AG09319 (cell line): Measurements from ENCODE around the gene PCBD1.

Source experiments
- DNase-seq: peaks from one replicate; pipeline ENCODE4 v3.0.0-alpha.2; 2010; ENCODE audit warnings: low read depth; ENCODE audit errors: extremely low read depth
- CTCF ChIP-seq: IDR thresholded peaks from 2 replicates; pipeline ENCODE4 v1.5.1; 2011; ENCODE audit warnings: low read depth, mild to moderate bottlenecking, inconsistent platforms, low read length, moderate library complexity

PCBD1 gene

GRCh38 chr10:70906953-70907636 is 18.7 kb upstream of the PCBD1 start:
- no peak for TF ChIP-seq CTCF
- no peak for DNase-seq

- no peak for DNase-seq
- no peak for TF ChIP-seq CTCF
These were observed 17.8 kb upstream of the PCBD1 start for GRCh38 chr10:70906031-70906783.

GRCh38 chr10:70905071-70906021 is 17.0 kb upstream of the PCBD1 start:
- no peak for TF ChIP-seq CTCF
- no peak for DNase-seq

- TF ChIP-seq CTCF: peak; percentile 84
- no peak for DNase-seq
These were observed 15.0 kb upstream of the PCBD1 start for GRCh38 chr10:70903262-70903921.

GRCh38 chr10:70902661-70903261 is 14.4 kb upstream of the PCBD1 start:
- DNase-seq: no peak
- no peak for TF ChIP-seq CTCF

- no peak for TF ChIP-seq CTCF
- no peak for DNase-seq
These were observed 13.0 kb upstream of the PCBD1 start for GRCh38 chr10:70901276-70901878.
